HG03460 (cell line): ENCODE data around the gene KDM4B.
"Not testable (repeated sequence)": the region's sequence is repeated elsewhere in the genome, so short reads cannot be mapped to it uniquely, and the experiment has no call there.

Experiments used
- ATAC-seq: cut with Tn5 transposase; IDR thresholded peaks from one replicate; pipeline ENCODE4 v1.9.1; 2021; ENCODE audit not compliant: unreplicated experiment

KDM4B gene

GRCh38 chr19:5160158-5160795 is 191.4 kb downstream of the KDM4B start:
- ATAC-seq = not testable (repeated sequence)

GRCh38 chr19:5164845-5165696 is 196.2 kb downstream of the KDM4B start:
- ATAC-seq = not testable (repeated sequence)

- ATAC-seq = no peak
These were observed 196.7 kb downstream of the KDM4B start for GRCh38 chr19:5165697-5166019.

GRCh38 chr19:5166262-5166661 is 197.3 kb downstream of the KDM4B start:
- no peak for ATAC-seq

GRCh38 chr19:5170329-5170745 is 201.4 kb downstream of the KDM4B start:
- no peak for ATAC-seq

- no peak for ATAC-seq
These were observed 202.8 kb downstream of the KDM4B start for GRCh38 chr19:5171711-5172110.

- no peak for ATAC-seq
These were observed 204.1 kb downstream of the KDM4B start for GRCh38 chr19:5172859-5173630.

- ATAC-seq = no peak
These were observed 205.1 kb downstream of the KDM4B start for GRCh38 chr19:5173993-5174392.

- no peak for ATAC-seq
These were observed 209.0 kb downstream of the KDM4B start for GRCh38 chr19:5177745-5178450.

- ATAC-seq = no peak
These were observed 209.9 kb downstream of the KDM4B start for GRCh38 chr19:5178841-5179240.

GRCh38 chr19:5179256-5179655 is 210.3 kb downstream of the KDM4B start:
- ATAC-seq = no peak

- ATAC-seq = no peak
These were observed 212.4 kb downstream of the KDM4B start for GRCh38 chr19:5181329-5181728.

GRCh38 chr19:5182751-5183150 is 213.8 kb downstream of the KDM4B start:
- no peak for ATAC-seq

GRCh38 chr19:5183616-5184015 is 214.7 kb downstream of the KDM4B start:
- ATAC-seq = no peak

GRCh38 chr19:5184930-5185329 is 216.0 kb downstream of the KDM4B start:
- ATAC-seq = no peak

GRCh38 chr19:5186293-5187050 is 217.6 kb downstream of the KDM4B start:
- no peak for ATAC-seq

GRCh38 chr19:5188548-5189317 is 219.8 kb downstream of the KDM4B start:
- no peak for ATAC-seq

GRCh38 chr19:5189318-5189607 is 220.3 kb downstream of the KDM4B start:
- ATAC-seq = no peak

GRCh38 chr19:5191091-5191490 is 222.2 kb downstream of the KDM4B start:
- no peak for ATAC-seq

GRCh38 chr19:5192568-5192967 is 223.7 kb downstream of the KDM4B start:
- no peak for ATAC-seq
